Immature natural killer cell (primary cell): ENCODE data around the gene GGT1. TPM values are rescaled to one million over a fixed set of nuclear protein-coding genes. Genes with fewer than 3 reads are reported as not detected.
A peak's percentile ranks its signal among the peaks of the same experiment; 100 is the strongest.
"Not testable (repeated sequence)": the region's sequence is repeated elsewhere in the genome, so short reads cannot be mapped to it uniquely, and the experiment has no call there.

Experiments used
- DNase-seq, 3 donors: peaks; one replicate each; pipeline ENCODE4 v3.0.0; 2022; ENCODE audit warnings: mixed read lengths in 1 of 3
- H3K27ac Mint-ChIP-seq, 6 donors: one replicate each; pipeline ENCODE4 v1.8.0; 2020; ENCODE audit warnings: mixed read lengths in 6 of 6, mild to moderate bottlenecking in 5 of 6, inconsistent platforms in 4 of 6, moderate library complexity in 3 of 6
- H3K27me3 Mint-ChIP-seq, 3 donors: one replicate each; pipeline ENCODE4 v1.8.0; 2020 to 2021; ENCODE audit warnings: low read depth in 3 of 3, mild to moderate bottlenecking in 3 of 3, mixed read lengths in 3 of 3, moderate library complexity in 3 of 3, inconsistent platforms in 1 of 3
- H3K36me3 Mint-ChIP-seq, 3 donors: one replicate each; pipeline ENCODE4 v1.8.0; 2020; ENCODE audit warnings: mixed read lengths in 3 of 3, inconsistent platforms in 2 of 3, mild to moderate bottlenecking in 2 of 3
- H3K4me1 Mint-ChIP-seq, 2 donors: one replicate each; pipeline ENCODE4 v1.8.0; 2020; ENCODE audit warnings: inconsistent platforms in 2 of 2, mild to moderate bottlenecking in 2 of 2, mixed read lengths in 2 of 2, moderate library complexity in 1 of 2
- H3K4me3 Mint-ChIP-seq, 5 donors: one replicate each; pipeline ENCODE4 v1.8.0; 2020; ENCODE audit warnings: mild to moderate bottlenecking in 5 of 5, mixed read lengths in 5 of 5, inconsistent platforms in 3 of 5, moderate library complexity in 3 of 5
- H3K9me3 Mint-ChIP-seq, 6 donors: one replicate each; pipeline ENCODE4 v1.8.0; 2020; ENCODE audit warnings: mild to moderate bottlenecking in 6 of 6, mixed read lengths in 6 of 6, inconsistent platforms in 4 of 6, moderate library complexity in 3 of 6
- polyA plus RNA-seq, 3 donors: library from polyadenylated mRNA; unstranded; fragments of 300-500 nt; fragmentation: Illumina TruSeq; gene quantifications; one replicate each; pipeline ENCODE4 v1.2.3, GENCODE V29; 2021

GGT1 gene
- polyA plus RNA-seq, 3 donors from 2014 or later: 1.2 to 4.8 TPM; not detected in 1

- Mint-ChIP-seq H3K4me1 (peaks cover 5 to 8% of the 10 kb centered on the region in 2 donors), H3K27ac (no peak overlapping the region), H3K4me3 (no peak overlapping the region), H3K36me3 (no peaks in the 10 kb centered on the region), H3K27me3 (peaks cover 0 to 2% (median 0%) of the 10 kb centered on the region in 3 donors), H3K9me3 (no peaks in the 10 kb centered on the region)
- DNase-seq: no peak
Measured at GRCh38 chr22:24588381-24588756, 14.6 kb upstream of the GGT1 start.

- H3K27me3 Mint-ChIP-seq: peaks cover 0 to 2% (median 0%) of the 10 kb centered on the region in 3 donors
- no peak overlapping the region for H3K4me3 Mint-ChIP-seq
- peaks cover 5 to 9% of the 10 kb centered on the region in 2 donors for H3K4me1 Mint-ChIP-seq
- DNase-seq: no peak
- no peak overlapping the region for H3K27ac Mint-ChIP-seq
- no peaks in the 10 kb centered on the region for H3K36me3 Mint-ChIP-seq
- H3K9me3 Mint-ChIP-seq: no peaks in the 10 kb centered on the region
Measured at GRCh38 chr22:24588757-24589481, 14.1 kb upstream of the GGT1 start.

GRCh38 chr22:24589518-24590030 lies 13.4 kb upstream of the GGT1 start:
- Mint-ChIP-seq H3K27ac (no peak overlapping the region), H3K36me3 (no peaks in the 10 kb centered on the region), H3K27me3 (peaks cover 0 to 4% (median 0%) of the 10 kb centered on the region in 3 donors), H3K9me3 (no peaks in the 10 kb centered on the region), H3K4me1 (peaks cover 5 to 9% of the 10 kb centered on the region in 2 donors), H3K4me3 (no peak overlapping the region)
- no peak for DNase-seq

- Mint-ChIP-seq H3K4me1 (peaks cover 5 to 9% of the 10 kb centered on the region in 2 donors), H3K4me3 (peak overlapping the region in 2 of 5 donors; percentile 25 to 63), H3K36me3 (no peaks in the 10 kb centered on the region), H3K27me3 (peaks cover 0 to 4% (median 2%) of the 10 kb centered on the region in 3 donors), H3K9me3 (no peaks in the 10 kb centered on the region), H3K27ac (peak overlapping the region in 1 of 6 donors; percentile 34)
- DNase-seq: no peak
Measured at GRCh38 chr22:24590596-24591173, 12.3 kb upstream of the GGT1 start.

- Mint-ChIP-seq H3K36me3 (no peaks in the 10 kb centered on the region), H3K27ac (no peak overlapping the region), H3K27me3 (peaks cover 0 to 4% (median 2%) of the 10 kb centered on the region in 3 donors), H3K4me3 (peak overlapping the region in 3 of 5 donors; percentile 5 to 24 (median 14)), H3K9me3 (no peaks in the 10 kb centered on the region), H3K4me1 (peaks cover 5 to 9% of the 10 kb centered on the region in 2 donors)
- DNase-seq: no peak
Measured at GRCh38 chr22:24591286-24591830, 11.6 kb upstream of the GGT1 start.

- Mint-ChIP-seq H3K4me1 (peaks cover 5 to 9% of the 10 kb centered on the region in 2 donors), H3K27me3 (peaks cover 0 to 4% (median 2%) of the 10 kb centered on the region in 3 donors), H3K4me3 (peak overlapping the region; percentile 84 to 92 (median 88)), H3K9me3 (no peaks in the 10 kb centered on the region), H3K36me3 (no peaks in the 10 kb centered on the region), H3K27ac (peak overlapping the region in 3 of 6 donors; percentile 80 to 92 (median 81))
- no peak for DNase-seq
Measured at GRCh38 chr22:24592058-24592850, 10.7 kb upstream of the GGT1 start.

- H3K27ac Mint-ChIP-seq: peak within 1 kb of the TSS in 3 of 6 donors; percentile 80 to 92 (median 81)
- peak within 1 kb of the TSS; percentile 84 to 92 (median 88) for H3K4me3 Mint-ChIP-seq
- peaks cover 0 to 4% (median 2%) of the 10 kb centered on the region in 3 donors for H3K27me3 Mint-ChIP-seq
- H3K9me3 Mint-ChIP-seq: no peaks in the 10 kb centered on the region
- H3K4me1 Mint-ChIP-seq: peaks cover 5 to 9% of the 10 kb centered on the region in 2 donors
- H3K36me3 Mint-ChIP-seq: no peaks in the 10 kb centered on the region
- peak; percentile 56 to 60 (median 58) for DNase-seq
Measured at GRCh38 chr22:24592851-24593558, 10.0 kb upstream of the GGT1 start, which contains the start of gene LRRC75B. Gene LRRC75B (minus strand): TSS chr22:24593073. CDS start chr22:24593039, 34 bp downstream.

GRCh38 chr22:24593559-24593835 lies 9.5 kb upstream of the GGT1 start:
- H3K27ac Mint-ChIP-seq: peak overlapping the region in 1 of 6 donors; percentile 22
- DNase-seq, H3K36me3 Mint-ChIP-seq, H3K27me3 Mint-ChIP-seq, H3K9me3 Mint-ChIP-seq, H3K4me1 Mint-ChIP-seq: not testable (repeated sequence)
- H3K4me3 Mint-ChIP-seq: peak overlapping the region; percentile 68 to 78 (median 77)

- Mint-ChIP-seq H3K9me3 (no peaks in the 10 kb centered on the region), H3K27ac (peak overlapping the region in 1 of 6 donors; percentile 45), H3K4me1 (peaks cover 5 to 9% of the 10 kb centered on the region in 2 donors), H3K36me3 (no peaks in the 10 kb centered on the region), H3K4me3 (peak overlapping the region in 3 of 5 donors; percentile 35 to 77 (median 74)), H3K27me3 (peaks cover 0 to 4% (median 2%) of the 10 kb centered on the region in 3 donors)
- no peak for DNase-seq
Measured at GRCh38 chr22:24593836-24594568, 9.0 kb upstream of the GGT1 start.

GRCh38 chr22:24594569-24595120 lies 8.3 kb upstream of the GGT1 start:
- Mint-ChIP-seq H3K9me3 (no peaks in the 10 kb centered on the region), H3K36me3 (no peaks in the 10 kb centered on the region), H3K4me3 (peak overlapping the region in 1 of 5 donors; percentile 68), H3K27me3 (peaks cover 0 to 4% (median 2%) of the 10 kb centered on the region in 3 donors), H3K27ac (no peak overlapping the region), H3K4me1 (peaks cover 12 to 14% of the 10 kb centered on the region in 2 donors)
- DNase-seq: no peak

- no peaks in the 10 kb centered on the region for H3K9me3 Mint-ChIP-seq
- peaks cover 12 to 19% of the 10 kb centered on the region in 2 donors for H3K4me1 Mint-ChIP-seq
- H3K4me3 Mint-ChIP-seq: no peak overlapping the region
- no peak overlapping the region for H3K27ac Mint-ChIP-seq
- peaks cover 0 to 2% (median 2%) of the 10 kb centered on the region in 3 donors for H3K27me3 Mint-ChIP-seq
- no peaks in the 10 kb centered on the region for H3K36me3 Mint-ChIP-seq
- DNase-seq: no peak
Measured at GRCh38 chr22:24595228-24595627, 7.8 kb upstream of the GGT1 start.

- Mint-ChIP-seq H3K4me3 (no peak overlapping the region), H3K4me1 (peaks cover 18 to 23% of the 10 kb centered on the region in 2 donors), H3K36me3 (no peaks in the 10 kb centered on the region), H3K27ac (peak overlapping the region in 1 of 6 donors; percentile 38), H3K27me3 (peaks cover 0 to 3% (median 2%) of the 10 kb centered on the region in 3 donors), H3K9me3 (no peaks in the 10 kb centered on the region)
- no peak for DNase-seq
Measured at GRCh38 chr22:24595863-24596262, 7.1 kb upstream of the GGT1 start.
